H1 (cell line): Measurements from ENCODE around the gene SNRNP70. TPM values are rescaled to one million over a fixed set of nuclear protein-coding genes. Genes with fewer than 3 reads are reported as not detected.
"Not testable (repeated sequence)": the region's sequence is repeated elsewhere in the genome, so short reads cannot be mapped to it uniquely, and the experiment has no call there.

Source experiments
- CTCF ChIA-PET: fragments of 300-600 bp; sonication (Branson Sonifier 250); formaldehyde crosslinking; loops from one replicate; lab custom pipeline; 2021; ENCODE audit not compliant: partially characterized antibody; lab: Charles Lee
- POLR2A ChIA-PET: fragments of 300-600 bp; sonication (Branson Sonifier 250); formaldehyde crosslinking; loops from one replicate; lab custom pipeline; 2021; ENCODE audit warnings: inconsistent platforms; ENCODE audit not compliant: partially characterized antibody; lab: Charles Lee
- DNase-seq, 2 experiments: peaks; one replicate each; pipeline versions ENCODE4 v3.0.0 to v3.0.0-alpha.2; 2010 to 2022; ENCODE audit warnings: low spot score in 2 of 2, low read depth in 1 of 2, mixed read lengths in 1 of 2
- FAIRE-seq: peaks from 2 replicates; lab custom pipeline; 2011; peaks lifted over from hg19 to GRCh38; lab: Jason Lieb, UNC
- H2AFZ ChIP-seq: 2 replicates; pipeline ENCODE4 v1.8.1; 2012; ENCODE audit warnings: low read length, inconsistent platforms
- H2AK5ac ChIP-seq: 2 replicates; pipeline ENCODE4 v1.6.1; 2013; ENCODE audit warnings: low read depth, low read length
- H2BK120ac ChIP-seq: replicated peaks from 2 replicates; pipeline ENCODE3; 2013; ENCODE audit warnings: low read depth, low read length, inconsistent platforms
- H2BK12ac ChIP-seq: 2 replicates; pipeline ENCODE4 v1.6.1; 2013; ENCODE audit warnings: low read depth, low read length
- H2BK15ac ChIP-seq: 2 replicates; pipeline ENCODE4 v1.6.1; 2013; ENCODE audit warnings: low read length
- H2BK20ac ChIP-seq: 2 replicates; pipeline ENCODE4 v1.6.1; 2013; ENCODE audit warnings: low read length
- H2BK5ac ChIP-seq: 2 replicates; pipeline ENCODE4 v1.6.1; 2013; ENCODE audit warnings: low read depth, low read length
- H3K14ac ChIP-seq: 2 replicates; pipeline ENCODE4 v1.6.1; 2013; ENCODE audit warnings: inconsistent platforms; ENCODE audit not compliant: insufficient read length
- H3K18ac ChIP-seq: 2 replicates; pipeline ENCODE4 v1.6.1; 2013; ENCODE audit warnings: low read length; ENCODE audit errors: extremely low read depth
- H3K23ac ChIP-seq: 2 replicates; pipeline ENCODE4 v1.6.1; 2013; ENCODE audit warnings: inconsistent platforms; ENCODE audit not compliant: insufficient read length
- H3K23me2 ChIP-seq: 2 replicates; pipeline ENCODE4 v1.6.1; 2013; ENCODE audit warnings: low read depth, low read length
- H3K27ac ChIP-seq: 2 replicates; pipeline ENCODE4 v1.6.1; 2011; ENCODE audit warnings: low read depth, low read length, inconsistent platforms
- H3K27me3 ChIP-seq, 4 experiments: replicated peaks in 1 of 4; 1 replicate in 1 of 4; 2 replicates in 3 of 4; pipeline versions ENCODE4 v1.6.1 to v1.8.1; 2011 to 2013; ENCODE audit warnings: low read length in 3 of 4, mild to moderate bottlenecking in 3 of 4, inconsistent platforms in 2 of 4, mixed read lengths in 2 of 4, moderate library complexity in 1 of 4; ENCODE audit not compliant: control insufficient read depth in 3 of 4, insufficient read depth in 3 of 4; ENCODE audit errors: extremely low read depth in 1 of 4
- H3K36me3 ChIP-seq, 4 experiments: 2 replicates each; pipeline versions ENCODE4 v1.6.1 to v1.8.1; 2011 to 2013; ENCODE audit warnings: mild to moderate bottlenecking in 4 of 4, low read length in 3 of 4, moderate library complexity in 2 of 4, control low read depth in 1 of 4, inconsistent platforms in 1 of 4; ENCODE audit not compliant: insufficient read depth in 4 of 4, control insufficient read depth in 2 of 4
- H3K4ac ChIP-seq: replicated peaks from 2 replicates; pipeline ENCODE3; 2013; ENCODE audit warnings: low read length, low read depth, mixed read lengths, inconsistent platforms; ENCODE audit not compliant: insufficient read length
- H3K4me1 ChIP-seq, 4 experiments: replicated peaks in 1 of 4; 1 replicate in 1 of 4; 2 replicates in 3 of 4; pipeline versions ENCODE4 v1.6.1 to v1.8.1; 2011 to 2013; ENCODE audit warnings: low read length in 3 of 4, inconsistent platforms in 2 of 4, mixed read lengths in 1 of 4; ENCODE audit not compliant: insufficient read depth in 4 of 4, control insufficient read depth in 3 of 4
- H3K4me2 ChIP-seq, 2 experiments: 2 replicates each; pipeline versions ENCODE4 v1.6.1 to v1.8.1; 2011 to 2013; ENCODE audit warnings: low read depth in 2 of 2, low read length in 2 of 2, control low read depth in 1 of 2, inconsistent platforms in 1 of 2, mild to moderate bottlenecking in 1 of 2; ENCODE audit not compliant: insufficient read depth in 1 of 2
- H3K4me3 ChIP-seq, 4 experiments: fragments of 200-600, 300-600 bp in 1 of 4; sonication (generic), shearing (Covaris generic), sonication (Bioruptor Twin) in 1 of 4; 2 replicates each; pipeline versions ENCODE4 v1.5.1 to v1.8.1; 2011 to 2016; ENCODE audit warnings: low read length in 4 of 4, low read depth in 3 of 4, control low read depth in 2 of 4, inconsistent platforms in 2 of 4, mild to moderate bottlenecking in 2 of 4, mixed read lengths in 1 of 4, moderate library complexity in 1 of 4; ENCODE audit not compliant: insufficient read depth in 2 of 4; ENCODE audit errors: extremely low read depth in 1 of 4
- H3K56ac ChIP-seq: replicated peaks from 2 replicates; pipeline ENCODE3; 2013; ENCODE audit warnings: low read depth, mild to moderate bottlenecking, mixed read lengths, low read length, inconsistent platforms; ENCODE audit not compliant: insufficient read length
- H3K79me1 ChIP-seq: 2 replicates; pipeline ENCODE4 v1.6.1; 2013; ENCODE audit warnings: low read depth, low read length, control low read depth
- H3K79me2 ChIP-seq, 2 experiments: 2 replicates each; pipeline versions ENCODE4 v1.6.1 to v1.8.1; 2012 to 2013; ENCODE audit warnings: low read length in 2 of 2, mild to moderate bottlenecking in 2 of 2, inconsistent platforms in 1 of 2; ENCODE audit not compliant: insufficient read depth in 2 of 2, control insufficient read depth in 1 of 2
- H3K9ac ChIP-seq, 4 experiments: replicated peaks in 1 of 4; 1 replicate in 1 of 4; 2 replicates in 3 of 4; pipeline versions ENCODE4 v1.6.1 to v1.8.1; 2011 to 2013; ENCODE audit warnings: low read depth in 3 of 4, low read length in 3 of 4, control low read depth in 2 of 4, mild to moderate bottlenecking in 2 of 4, moderate library complexity in 2 of 4, inconsistent platforms in 1 of 4; ENCODE audit errors: extremely low read depth in 1 of 4
- H3K9me3 ChIP-seq, 2 experiments: 2 replicates each; pipeline versions ENCODE4 v1.6.1 to v1.8.1; 2012 to 2013; ENCODE audit warnings: mild to moderate bottlenecking in 2 of 2, moderate library complexity in 2 of 2, control low read depth in 1 of 2, inconsistent platforms in 1 of 2, low read depth in 1 of 2, low read length in 1 of 2, mixed read lengths in 1 of 2; ENCODE audit not compliant: insufficient read depth in 2 of 2
- H4K20me1 ChIP-seq, 2 experiments: replicated peaks in 1 of 2; 2 replicates each; pipeline versions ENCODE3 to v1.8.1; 2011 to 2013; ENCODE audit warnings: inconsistent platforms in 2 of 2, low read length in 2 of 2, mild to moderate bottlenecking in 1 of 2; ENCODE audit not compliant: insufficient read depth in 2 of 2, control insufficient read depth in 1 of 2
- H4K5ac ChIP-seq: 2 replicates; pipeline ENCODE4 v1.6.1; 2013; ENCODE audit warnings: low read length, low read depth, mixed read lengths, inconsistent platforms; ENCODE audit not compliant: insufficient read length
- H4K8ac ChIP-seq: 2 replicates; pipeline ENCODE4 v1.8.0; 2013; ENCODE audit warnings: mild to moderate bottlenecking, moderate library complexity, low read length, inconsistent platforms; ENCODE audit not compliant: insufficient read depth; ENCODE audit errors: extremely low read depth
- H4K91ac ChIP-seq: replicated peaks from 2 replicates; pipeline ENCODE3; 2013; ENCODE audit warnings: low read length, mixed read lengths, inconsistent platforms; ENCODE audit not compliant: insufficient read length
- KDM4A ChIP-seq: IDR thresholded peaks from one replicate; pipeline ENCODE4 v1.7.1; 2012; ENCODE audit warnings: low read depth, mild to moderate bottlenecking, moderate library complexity, low read length, inconsistent platforms; ENCODE audit not compliant: severe bottlenecking
- POLR2AphosphoS5 ChIP-seq: IDR thresholded peaks from 2 replicates; pipeline ENCODE4 v1.6.1; 2011; ENCODE audit warnings: low read depth, low read length
- TAF1 ChIP-seq: IDR thresholded peaks from 2 replicates; pipeline ENCODE4 v1.6.1; 2011; ENCODE audit warnings: mild to moderate bottlenecking, low read depth, low read length
- WGBS, 2 experiments: shearing (Covaris generic) in 1 of 2; methylation state at CpG; one replicate each; pipeline versions ENCODE4 v1.1.6 to v1.1.7; 2013 to 2015; ENCODE audit warnings: low lambda C conversion rate in 2 of 2, mixed read lengths in 2 of 2, inconsistent platforms in 1 of 2, low coverage in 1 of 2, missing lambda C conversion rate in 1 of 2; ENCODE audit not compliant: insufficient replicate concordance in 2 of 2, insufficient coverage in 1 of 2, insufficient read length in 1 of 2; ENCODE audit errors: extremely low coverage in 1 of 2, missing lambda C conversion rate in 1 of 2; 5-methylcytosine and 5-hydroxymethylcytosine counted together
- polyA plus RNA-seq, 7 experiments: library from polyadenylated mRNA; depleted of rRNA in 3 of 7; stranded (reverse) in 5 of 7; unstranded in 2 of 7; fragments of >200 nt in 5 of 7; fragments of 200-250 nt in 2 of 7; gene quantifications; 1 replicate in 5 of 7; 2 replicates in 1 of 7; 4 replicates in 1 of 7; pipeline versions ENCODE4 v1.2.1 to v1.2.3, GENCODE V29; 2011 to 2013; ENCODE audit warnings: missing spikeins in 2 of 7, mixed read lengths in 2 of 7
- total RNA-seq: library from RNA; stranded (reverse); fragmentation: NEBNext Ultra II Directional; extraction: Animal tissue kit (Norgen Biotek cat#: 25700); gene quantifications from 2 replicates; pipeline ENCODE4 v1.2.1, GENCODE V29; 2021

Gene SNRNP70
- total and polyA plus RNA-seq, 2 of the 8 experiments (the other 6 are each of a cell fraction or from before 2014, with no cell fraction given) = 231 to 235 TPM

- H4K91ac ChIP-seq = peak overlapping the region; percentile 90
- H3K79me2 ChIP-seq, H3K9me3 ChIP-seq, H4K20me1 ChIP-seq, H3K27me3 ChIP-seq, H3K79me1 ChIP-seq, H3K23ac ChIP-seq, H3K14ac ChIP-seq, H2BK15ac ChIP-seq, FAIRE-seq, DNase-seq, H3K9ac ChIP-seq, H2AK5ac ChIP-seq, H2AFZ ChIP-seq, H3K27ac ChIP-seq, H3K36me3 ChIP-seq, H3K4ac ChIP-seq: not testable (repeated sequence)
- H3K18ac ChIP-seq = peak overlapping the region; percentile 88
- H2BK20ac ChIP-seq = peak overlapping the region; percentile 80; the same call in 1 of the 2 replicates
- TF ChIP-seq TAF1 = peak; percentile 17; the same call in 1 of the 2 replicates
- TF ChIP-seq KDM4A = peak; percentile 38
- TF ChIP-seq POLR2AphosphoS5 = 0 out of 2 replicates have a peak, but pooled peaks have one; percentile 26
- H3K4me1 ChIP-seq = peaks cover 0 to 19% (median 10%) of the 10 kb centered on the region in 4 experiments; a peak in 6 of 7 replicates
- H4K8ac ChIP-seq = peak overlapping the region; percentile 72; the same call in 1 of the 2 replicates
- WGBS, 2 experiments = 17% methylated on average over 7 of the region's 7 CpGs; no CpG with 5 or more reads in 1 of the 2 experiments
- H3K56ac ChIP-seq = peak overlapping the region; percentile 73
- peak overlapping the region; percentile 88 for H2BK120ac ChIP-seq
- CTCF ChIA-PET = interaction anchor here (0.6 to 6.4 kb wide), 38 partner anchors 9 to 622 kb away, joined by 3 to 99 read pairs (median 4); partner anchors contain the start of genes HRC, LIN7B and TRPM4
- 0 out of 2 replicates have a peak overlapping the region, but pooled peaks have one; percentile 50 for H2BK12ac ChIP-seq
- POLR2A ChIA-PET = interaction anchor here (0.8 to 5.6 kb wide), 18 partner anchors 8 to 1354 kb away, joined by 3 to 47 read pairs (median 4); partner anchors contain the start of genes C19orf73, LIN7B and TRPM4
- peak overlapping the region; percentile 27 to 90 for H3K4me2 ChIP-seq
- H4K5ac ChIP-seq = peak overlapping the region; percentile 79
- peaks cover 31% of the 10 kb centered on the region for H3K23me2 ChIP-seq
- H3K4me3 ChIP-seq = peak overlapping the region; percentile 18 to 56 (median 32); a peak in 7 of 8 replicates
- peak overlapping the region; percentile 83; the same call in 1 of the 2 replicates for H2BK5ac ChIP-seq
These were observed 61.1 kb downstream of the SNRNP70 start for GRCh38 chr19:49146408-49146770.
